Smooth muscle cell (in vitro differentiated cells): ENCODE measurements around the gene CALHM1. TPM values are rescaled to one million over a fixed set of nuclear protein-coding genes. Genes with fewer than 3 reads are reported as not detected.
"Not testable (repeated sequence)": the region's sequence is repeated elsewhere in the genome, so short reads cannot be mapped to it uniquely, and the experiment has no call there.

Experiments
- DNase-seq: peaks from one replicate; lab custom pipeline; 2025; ENCODE audit not compliant: unreplicated experiment; lab: John Stamatoyannopoulos, UW
- H2AFZ ChIP-seq: fragments of 200-600 bp; sonication (generic); 2 replicates; pipeline ENCODE4 v1.6.0; 2016; ENCODE audit warnings: antibody characterized with exemption, low read depth, mild to moderate bottlenecking
- H3F3A ChIP-seq: fragments of 200-600 bp; sonication (generic); 2 replicates; pipeline ENCODE4 v1.6.0; 2017; ENCODE audit warnings: antibody characterized with exemption, low read depth
- H3K27ac ChIP-seq: fragments of 200-600 bp; sonication (generic); 2 replicates; pipeline ENCODE4 v1.5.1; 2016; ENCODE audit warnings: low read depth, mild to moderate bottlenecking
- H3K27me3 ChIP-seq: fragments of 200-600 bp; sonication (generic); 2 replicates; pipeline ENCODE4 v1.6.1; 2016; ENCODE audit warnings: low read depth, mild to moderate bottlenecking
- H3K36me3 ChIP-seq: fragments of 200-600 bp; sonication (generic); 2 replicates; pipeline ENCODE4 v1.5.1; 2016; ENCODE audit warnings: low read depth
- H3K4me1 ChIP-seq: fragments of 200-600 bp; sonication (generic); 2 replicates; pipeline ENCODE4 v1.5.1; 2016; ENCODE audit warnings: low read depth
- H3K4me2 ChIP-seq: fragments of 200-600 bp; sonication (generic); 2 replicates; pipeline ENCODE4 v1.6.0; 2016; ENCODE audit warnings: mild to moderate bottlenecking
- H3K4me3 ChIP-seq: fragments of 200-600 bp; sonication (generic); 2 replicates; pipeline ENCODE4 v1.5.1; 2016; ENCODE audit warnings: mild to moderate bottlenecking
- H3K79me2 ChIP-seq: fragments of 200-600 bp; sonication (generic); 2 replicates; pipeline ENCODE4 v1.6.0; 2016; ENCODE audit warnings: low read depth, mild to moderate bottlenecking
- H3K9ac ChIP-seq: fragments of 200-600 bp; sonication (generic); 2 replicates; pipeline ENCODE4 v1.6.0; 2016; ENCODE audit warnings: low read depth
- H3K9me3 ChIP-seq: fragments of 200-600 bp; sonication (generic); replicated peaks from 2 replicates; pipeline ENCODE4 v1.5.1; 2016; ENCODE audit warnings: low read depth
- H4K20me1 ChIP-seq: fragments of 200-600 bp; sonication (generic); 2 replicates; pipeline ENCODE4 v1.6.0; 2016; ENCODE audit warnings: low read depth
- CTCF ChIP-seq: fragments of 200-600 bp; sonication (generic); IDR thresholded peaks from 2 replicates; pipeline ENCODE4 v1.5.1; 2017; ENCODE audit warnings: borderline replicate concordance, mild to moderate bottlenecking, antibody characterized with exemption; ENCODE audit not compliant: insufficient read depth, poor library complexity, severe bottlenecking
- WGBS: methylation state at CpG from one replicate; pipeline ENCODE4 v1.1.7; 2016; ENCODE audit warnings: low lambda C conversion rate; 5-methylcytosine and 5-hydroxymethylcytosine counted together
- polyA plus RNA-seq: library from polyadenylated mRNA; unstranded; fragments of >200 nt; fragmentation: Nextera tagmentation; extraction: Ambion mirVana; gene quantifications from 2 replicates; pipeline ENCODE4 v1.2.1, GENCODE V29; 2016
- total RNA-seq: library from RNA; depleted of rRNA; stranded (reverse); fragments of >200 nt; gene quantifications from 2 replicates; pipeline ENCODE4 v1.2.3, GENCODE V29; 2014

CALHM1 gene
- total and polyA plus RNA-seq, 2 experiments from 2014 or later, result 0.05 TPM; not detected in 1

- Histone ChIP-seq H3K4me3 (no peak overlapping the region), H3K27me3 (no peaks in the 10 kb centered on the region), H3K9me3 (no peaks in the 10 kb centered on the region), H3K9ac (no peak overlapping the region), H3F3A (no peaks in the 10 kb centered on the region), H3K4me2 (no peak overlapping the region), H3K27ac (no peak overlapping the region), H3K4me1 (no peaks in the 10 kb centered on the region), H4K20me1 (no peaks in the 10 kb centered on the region), H3K79me2 (no peaks in the 10 kb centered on the region), H3K36me3 (peaks cover 21% of the 10 kb centered on the region), H2AFZ (no peak overlapping the region)
- WGBS, result 91% methylated on average over 5 of the region's 5 CpGs
- no peak for DNase-seq
- TF ChIP-seq CTCF, result no peak
These were observed 35.0 kb downstream of the CALHM1 start for GRCh38 chr10:103423748-103424147.

GRCh38 chr10:103419101-103419500, 39.6 kb downstream of the CALHM1 start:
- Histone ChIP-seq H3K27ac (no peak overlapping the region), H3K4me3 (no peak overlapping the region), H3K4me1 (no peaks in the 10 kb centered on the region), H3K36me3 (peaks cover 26% of the 10 kb centered on the region), H3K79me2 (no peaks in the 10 kb centered on the region), H2AFZ (no peak overlapping the region), H3F3A (no peaks in the 10 kb centered on the region), H3K9ac (no peak overlapping the region), H4K20me1 (no peaks in the 10 kb centered on the region), H3K4me2 (no peak overlapping the region), H3K27me3 (no peaks in the 10 kb centered on the region), H3K9me3 (no peaks in the 10 kb centered on the region)
- TF ChIP-seq CTCF, result no peak
- DNase-seq, result no peak
- 99% methylated on average over 4 of the region's 4 CpGs for WGBS

- no peak overlapping the region for H3K4me3 ChIP-seq
- H3K27me3 ChIP-seq, result no peaks in the 10 kb centered on the region
- no peaks in the 10 kb centered on the region for H3K79me2 ChIP-seq
- DNase-seq, result no peak
- no peaks in the 10 kb centered on the region for H3K4me1 ChIP-seq
- H2AFZ ChIP-seq, result no peak overlapping the region
- no peak overlapping the region for H3K9ac ChIP-seq
- no peak overlapping the region for H3K4me2 ChIP-seq
- H3F3A ChIP-seq, result no peaks in the 10 kb centered on the region
- WGBS, result 96% methylated on average over 5 of the region's 5 CpGs
- no peaks in the 10 kb centered on the region for H3K9me3 ChIP-seq
- H3K27ac ChIP-seq, result no peak overlapping the region
- no peaks in the 10 kb centered on the region for H4K20me1 ChIP-seq
- no peak for TF ChIP-seq CTCF
- H3K36me3 ChIP-seq, result peaks cover 31% of the 10 kb centered on the region
These were observed 41.1 kb downstream of the CALHM1 start for GRCh38 chr10:103417601-103418000.

- DNase-seq, H2AFZ ChIP-seq, H3K4me3 ChIP-seq, H3K27ac ChIP-seq, H3K27me3 ChIP-seq, H3K79me2 ChIP-seq, H3F3A ChIP-seq, H4K20me1 ChIP-seq, H3K4me1 ChIP-seq, H3K9me3 ChIP-seq, H3K9ac ChIP-seq, H3K4me2 ChIP-seq: not testable (repeated sequence)
- 93% methylated on average over 5 of the region's 5 CpGs for WGBS
- H3K36me3 ChIP-seq, result peaks cover 26% of the 10 kb centered on the region
These were observed 41.6 kb downstream of the CALHM1 start for GRCh38 chr10:103417148-103417469.
